ENCODE measurements around the gene YY1.

The YY1 gene

DNA sequence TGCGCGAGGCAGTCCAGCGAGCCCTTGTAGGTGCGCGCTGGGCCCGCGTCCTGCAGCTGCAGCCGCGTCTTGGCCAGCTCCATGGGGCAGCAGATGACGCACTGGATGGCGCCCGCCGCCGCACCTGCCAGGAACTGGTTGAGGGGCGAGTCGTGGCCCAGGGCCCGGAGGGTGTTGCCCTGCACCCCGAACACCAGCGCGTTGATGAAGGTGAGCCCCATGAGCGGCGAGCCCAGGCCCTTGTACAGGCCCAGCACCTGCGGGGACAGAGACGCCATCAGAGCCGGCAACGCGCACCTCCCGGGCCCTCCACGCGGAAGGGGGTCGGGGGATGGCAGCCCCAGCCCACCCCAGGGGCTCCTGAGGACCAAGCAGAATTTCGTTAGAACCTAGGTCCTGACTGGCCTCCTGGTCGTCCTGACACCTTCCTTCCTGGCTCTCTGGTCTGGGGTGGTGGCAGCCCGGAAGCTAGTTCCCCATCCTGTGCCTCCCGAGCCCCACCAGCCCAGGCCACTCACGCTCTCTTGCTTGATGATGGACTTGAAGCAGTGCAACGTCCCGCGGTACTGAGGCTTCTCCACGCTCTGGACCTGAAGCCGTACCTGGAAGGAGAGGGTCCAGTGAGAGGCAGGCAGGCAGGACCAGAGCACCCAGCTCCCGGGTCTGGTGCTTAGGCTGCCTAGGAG, 54.0 kb downstream of the YY1 start:
- Histone ChIP-seq H3K9me3 (ENCODE audit: control insufficient read depth, insufficient read depth, low read depth, low read length) (no peaks in the 10 kb centered on the region), H3K27ac (ENCODE audit: extremely low read depth, low read depth, low read length) (no peak overlapping the region), H3K4me1 (ENCODE audit: control insufficient read depth, insufficient read depth, low read length) (no peaks in the 10 kb centered on the region), H3K4me3 (ENCODE audit: low read depth, low read length) (no peak overlapping the region), H3K36me3 (ENCODE audit: control insufficient read depth in 2 of 2, insufficient read depth in 1 of 2, low read length in 2 of 2) (peaks cover 0 to 24% of the 10 kb centered on the region in 2 experiments; a peak in 2 of 3 replicates)
- no peak for TF ChIP-seq ZNF398 (tag by site-specific recombination; IDR thresholded peaks at IDR 0.05)
- TF ChIP-seq, protein P1, sequence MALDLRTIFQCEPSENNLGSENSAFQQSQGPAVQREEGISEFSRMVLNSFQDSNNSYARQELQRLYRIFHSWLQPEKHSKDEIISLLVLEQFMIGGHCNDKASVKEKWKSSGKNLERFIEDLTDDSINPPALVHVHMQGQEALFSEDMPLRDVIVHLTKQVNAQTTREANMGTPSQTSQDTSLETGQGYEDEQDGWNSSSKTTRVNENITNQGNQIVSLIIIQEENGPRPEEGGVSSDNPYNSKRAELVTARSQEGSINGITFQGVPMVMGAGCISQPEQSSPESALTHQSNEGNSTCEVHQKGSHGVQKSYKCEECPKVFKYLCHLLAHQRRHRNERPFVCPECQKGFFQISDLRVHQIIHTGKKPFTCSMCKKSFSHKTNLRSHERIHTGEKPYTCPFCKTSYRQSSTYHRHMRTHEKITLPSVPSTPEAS (tag by site-specific recombination; IDR thresholded peaks at IDR 0.05) = no peak
- ChIA-PET CTCF (no interaction called here), POLR2A (no interaction called here)

- H3K4me3 ChIP-seq (ENCODE audit: low read depth, low read length) = no peak overlapping the region
- no peaks in the 10 kb centered on the region for H3K9me3 ChIP-seq (ENCODE audit: control insufficient read depth, insufficient read depth, low read depth, low read length)
- H3K36me3 ChIP-seq (ENCODE audit: control insufficient read depth in 2 of 2, insufficient read depth in 1 of 2, low read length in 2 of 2) = peaks cover 0 to 27% of the 10 kb centered on the region in 2 experiments; a peak in 2 of 3 replicates
- POLR2A ChIA-PET = no interaction called here
- H3K27ac ChIP-seq (ENCODE audit: extremely low read depth, low read depth, low read length) = no peak overlapping the region
- CTCF ChIA-PET = interaction anchor here (1.4 to 5.8 kb wide), 3 partner anchors 8 to 84 kb away, joined by 4 to 30 read pairs (median 6); no protein-coding TSS in a partner anchor
- TF ChIP-seq, protein P2, sequence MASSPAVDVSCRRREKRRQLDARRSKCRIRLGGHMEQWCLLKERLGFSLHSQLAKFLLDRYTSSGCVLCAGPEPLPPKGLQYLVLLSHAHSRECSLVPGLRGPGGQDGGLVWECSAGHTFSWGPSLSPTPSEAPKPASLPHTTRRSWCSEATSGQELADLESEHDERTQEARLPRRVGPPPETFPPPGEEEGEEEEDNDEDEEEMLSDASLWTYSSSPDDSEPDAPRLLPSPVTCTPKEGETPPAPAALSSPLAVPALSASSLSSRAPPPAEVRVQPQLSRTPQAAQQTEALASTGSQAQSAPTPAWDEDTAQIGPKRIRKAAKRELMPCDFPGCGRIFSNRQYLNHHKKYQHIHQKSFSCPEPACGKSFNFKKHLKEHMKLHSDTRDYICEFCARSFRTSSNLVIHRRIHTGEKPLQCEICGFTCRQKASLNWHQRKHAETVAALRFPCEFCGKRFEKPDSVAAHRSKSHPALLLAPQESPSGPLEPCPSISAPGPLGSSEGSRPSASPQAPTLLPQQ (tag by site-specific recombination; IDR thresholded peaks at IDR 0.05) = no peak
- no peak for TF ChIP-seq HOXC10 (CRISPR knock-in tag; IDR thresholded peaks at IDR 0.05)
- TF ChIP-seq PATZ1 (tag by site-specific recombination; IDR thresholded peaks at IDR 0.05) = no peak
- TF ChIP-seq, protein P3, sequence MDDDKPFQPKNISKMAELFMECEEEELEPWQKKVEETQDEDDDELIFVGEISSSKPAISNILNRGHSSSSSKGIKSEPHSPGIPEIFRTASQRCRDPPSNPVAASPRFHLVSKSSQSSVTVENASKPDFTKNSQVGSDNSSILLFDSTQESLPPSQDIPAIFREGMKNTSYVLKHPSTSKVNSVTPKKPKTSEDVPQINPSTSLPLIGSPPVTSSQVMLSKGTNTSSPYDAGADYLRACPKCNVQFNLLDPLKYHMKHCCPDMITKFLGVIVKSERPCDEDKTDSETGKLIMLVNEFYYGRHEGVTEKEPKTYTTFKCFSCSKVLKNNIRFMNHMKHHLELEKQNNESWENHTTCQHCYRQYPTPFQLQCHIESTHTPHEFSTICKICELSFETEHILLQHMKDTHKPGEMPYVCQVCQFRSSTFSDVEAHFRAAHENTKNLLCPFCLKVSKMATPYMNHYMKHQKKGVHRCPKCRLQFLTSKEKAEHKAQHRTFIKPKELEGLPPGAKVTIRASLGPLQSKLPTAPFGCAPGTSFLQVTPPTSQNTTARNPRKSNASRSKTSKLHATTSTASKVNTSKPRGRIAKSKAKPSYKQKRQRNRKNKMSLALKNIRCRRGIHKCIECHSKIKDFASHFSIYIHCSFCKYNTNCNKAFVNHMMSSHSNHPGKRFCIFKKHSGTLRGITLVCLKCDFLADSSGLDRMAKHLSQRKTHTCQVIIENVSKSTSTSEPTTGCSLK (tag by site-specific recombination; IDR thresholded peaks at IDR 0.05) = no peak
- TF ChIP-seq ZNF311 (tag by site-specific recombination; IDR thresholded peaks at IDR 0.05; ENCODE audit: borderline replicate concordance) = no peak
- TF ChIP-seq, protein P4, sequence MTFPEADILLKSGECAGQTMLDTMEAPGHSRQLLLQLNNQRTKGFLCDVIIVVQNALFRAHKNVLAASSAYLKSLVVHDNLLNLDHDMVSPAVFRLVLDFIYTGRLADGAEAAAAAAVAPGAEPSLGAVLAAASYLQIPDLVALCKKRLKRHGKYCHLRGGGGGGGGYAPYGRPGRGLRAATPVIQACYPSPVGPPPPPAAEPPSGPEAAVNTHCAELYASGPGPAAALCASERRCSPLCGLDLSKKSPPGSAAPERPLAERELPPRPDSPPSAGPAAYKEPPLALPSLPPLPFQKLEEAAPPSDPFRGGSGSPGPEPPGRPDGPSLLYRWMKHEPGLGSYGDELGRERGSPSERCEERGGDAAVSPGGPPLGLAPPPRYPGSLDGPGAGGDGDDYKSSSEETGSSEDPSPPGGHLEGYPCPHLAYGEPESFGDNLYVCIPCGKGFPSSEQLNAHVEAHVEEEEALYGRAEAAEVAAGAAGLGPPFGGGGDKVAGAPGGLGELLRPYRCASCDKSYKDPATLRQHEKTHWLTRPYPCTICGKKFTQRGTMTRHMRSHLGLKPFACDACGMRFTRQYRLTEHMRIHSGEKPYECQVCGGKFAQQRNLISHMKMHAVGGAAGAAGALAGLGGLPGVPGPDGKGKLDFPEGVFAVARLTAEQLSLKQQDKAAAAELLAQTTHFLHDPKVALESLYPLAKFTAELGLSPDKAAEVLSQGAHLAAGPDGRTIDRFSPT (tag by site-specific recombination; IDR thresholded peaks at IDR 0.05) = no peak
- TF ChIP-seq ZNF585B (tag by site-specific recombination; IDR thresholded peaks at IDR 0.05) = no peak
- TF ChIP-seq ZNF302 (tag by site-specific recombination; IDR thresholded peaks at IDR 0.05; ENCODE audit: low read depth) = no peak
- TF ChIP-seq, protein P5, sequence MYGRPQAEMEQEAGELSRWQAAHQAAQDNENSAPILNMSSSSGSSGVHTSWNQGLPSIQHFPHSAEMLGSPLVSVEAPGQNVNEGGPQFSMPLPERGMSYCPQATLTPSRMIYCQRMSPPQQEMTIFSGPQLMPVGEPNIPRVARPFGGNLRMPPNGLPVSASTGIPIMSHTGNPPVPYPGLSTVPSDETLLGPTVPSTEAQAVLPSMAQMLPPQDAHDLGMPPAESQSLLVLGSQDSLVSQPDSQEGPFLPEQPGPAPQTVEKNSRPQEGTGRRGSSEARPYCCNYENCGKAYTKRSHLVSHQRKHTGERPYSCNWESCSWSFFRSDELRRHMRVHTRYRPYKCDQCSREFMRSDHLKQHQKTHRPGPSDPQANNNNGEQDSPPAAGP (tag by site-specific recombination; IDR thresholded peaks at IDR 0.05) = no peak
- no peak for TF ChIP-seq ZNF837 (tag by site-specific recombination; IDR thresholded peaks at IDR 0.05)
- no peak for TF ChIP-seq ZBTB48 (tag by site-specific recombination; IDR thresholded peaks at IDR 0.05)
- H3K4me1 ChIP-seq (ENCODE audit: control insufficient read depth, insufficient read depth, low read length) = no peaks in the 10 kb centered on the region
Observed at GRCh38 chr14:100293497-100294212, 54.7 kb downstream of the YY1 start.

Measured in HEK293 (cell line).